Measurements from ENCODE around the gene NT5M.

Gene NT5M

GRCh38 chr17:17345686-17346427, 42.7 kb downstream of the NT5M start:
- FAIRE-seq (no peak), DNase-seq (ENCODE audit: insufficient read length) (peak; percentile 10)
- TF ChIP-seq POLR2AphosphoS5 (IDR thresholded peaks at IDR 0.05; ENCODE audit: low read depth, low read length) (no peak), TAF1 (IDR thresholded peaks at IDR 0.05; ENCODE audit: borderline replicate concordance, low read depth, low read length) (no peak), POLR2A (IDR thresholded peaks at IDR 0.05; ENCODE audit: low read depth, low read length) (no peak)

DNA sequence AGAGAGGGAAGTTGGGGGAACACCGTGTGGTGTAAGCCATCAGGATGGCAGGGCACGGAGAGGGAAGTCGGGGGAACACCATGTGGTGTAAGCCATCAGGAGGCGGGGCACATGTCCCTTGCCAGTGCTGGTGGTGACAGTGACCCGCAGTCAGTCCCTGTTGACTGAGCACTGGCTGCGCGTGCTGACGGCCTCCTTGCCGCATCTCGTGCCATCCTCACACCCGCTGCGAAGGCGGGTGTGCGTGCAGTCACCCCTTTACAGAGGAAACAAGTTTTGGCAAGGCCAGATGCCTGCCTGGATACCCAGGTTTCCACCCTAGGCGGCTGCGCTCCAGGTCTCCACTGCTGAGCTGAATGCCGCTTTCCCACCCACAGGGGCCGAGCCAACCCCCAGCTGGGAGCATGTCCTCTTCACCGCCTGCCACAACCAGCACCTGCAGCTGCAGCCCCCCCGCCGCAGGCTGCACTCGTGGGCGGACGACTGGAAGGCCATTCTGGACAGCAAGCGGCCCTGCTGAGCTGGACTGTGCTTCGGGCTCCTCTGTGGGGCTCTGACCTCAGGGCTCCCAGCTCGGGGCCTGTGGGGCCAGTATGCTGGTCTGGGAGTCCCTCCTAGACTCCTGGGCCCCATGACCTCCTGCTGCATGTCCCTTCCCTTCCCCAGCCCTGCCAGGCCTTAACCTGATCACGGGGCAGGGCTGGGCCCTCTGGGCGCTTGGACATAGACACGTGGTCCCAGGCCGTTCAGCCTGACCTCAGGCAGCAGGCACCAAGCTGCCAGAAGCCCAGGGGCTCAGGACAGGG, 43.5 kb downstream of the NT5M start:
- no peak for DNase-seq (ENCODE audit: insufficient read length)
- FAIRE-seq = no peak
- TF ChIP-seq TAF1 (IDR thresholded peaks at IDR 0.05; ENCODE audit: borderline replicate concordance, low read depth, low read length) (no peak), POLR2A (IDR thresholded peaks at IDR 0.05; ENCODE audit: low read depth, low read length) (no peak), POLR2AphosphoS5 (IDR thresholded peaks at IDR 0.05; ENCODE audit: low read depth, low read length) (no peak)

- DNase-seq (ENCODE audit: insufficient read length) (no peak), FAIRE-seq (no peak)
- TF ChIP-seq POLR2AphosphoS5 (IDR thresholded peaks at IDR 0.05; ENCODE audit: low read depth, low read length) = no peak
- TF ChIP-seq POLR2A (IDR thresholded peaks at IDR 0.05; ENCODE audit: low read depth, low read length) = no peak
Observed at GRCh38 chr17:17347234-17347955, 44.2 kb downstream of the NT5M start.

DNA sequence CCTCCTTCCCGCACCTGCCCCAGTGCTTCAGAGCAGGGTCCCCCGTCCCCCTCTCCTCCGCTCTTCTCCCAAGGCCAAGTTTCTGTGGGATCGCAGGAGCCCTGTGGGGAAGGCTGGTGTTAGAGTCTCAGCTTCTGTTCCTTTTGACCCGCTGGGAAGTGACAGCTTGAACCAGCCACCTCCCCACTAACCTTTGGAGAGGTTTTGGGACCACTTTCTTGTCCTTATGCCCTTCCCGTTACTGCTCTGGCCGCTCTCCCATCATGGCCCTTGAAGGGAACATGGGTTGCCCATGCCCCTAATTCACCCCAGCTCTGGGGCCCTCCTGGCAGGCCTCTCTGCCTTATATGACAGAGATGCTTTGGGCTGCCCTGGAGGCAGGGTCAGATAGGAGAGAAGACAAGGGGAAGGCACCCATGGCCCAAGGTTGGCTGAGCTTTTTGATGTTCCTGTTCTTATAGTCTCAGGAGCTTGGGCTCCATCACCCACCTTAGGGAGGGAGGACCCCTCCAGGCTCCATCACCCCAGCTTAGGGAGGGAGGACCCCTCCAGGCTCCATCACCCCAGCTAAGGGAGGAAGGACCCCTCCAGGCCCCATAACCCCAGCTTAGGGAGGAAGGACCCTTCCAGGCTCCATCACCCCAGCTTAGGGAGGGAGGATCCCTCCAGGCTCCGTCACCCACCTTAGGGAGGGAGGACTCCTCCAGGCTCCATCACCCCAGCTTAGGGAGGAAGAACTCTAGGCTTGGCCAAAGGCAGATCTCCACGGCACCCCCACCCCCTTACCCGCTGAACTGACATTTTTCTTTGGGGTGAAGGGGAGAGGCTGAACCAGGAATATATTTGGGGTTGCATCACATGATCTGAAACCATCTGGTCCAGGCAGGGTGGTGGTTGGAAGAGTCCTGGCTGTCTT, 45.0 kb downstream of the NT5M start:
- DNase-seq (ENCODE audit: insufficient read length) = no peak
- no peak for FAIRE-seq
- no peak for TF ChIP-seq TAF1 (IDR thresholded peaks at IDR 0.05; ENCODE audit: borderline replicate concordance, low read depth, low read length)
- TF ChIP-seq POLR2AphosphoS5 (IDR thresholded peaks at IDR 0.05; ENCODE audit: low read depth, low read length) = no peak
- TF ChIP-seq POLR2A (IDR thresholded peaks at IDR 0.05; ENCODE audit: low read depth, low read length) = no peak

- DNase-seq (ENCODE audit: insufficient read length) = no peak
- no peak for TF ChIP-seq TAF1 (IDR thresholded peaks at IDR 0.05; ENCODE audit: borderline replicate concordance, low read depth, low read length)
- no peak for FAIRE-seq
Observed at GRCh38 chr17:17348872-17349723, 45.9 kb downstream of the NT5M start.

DNA sequence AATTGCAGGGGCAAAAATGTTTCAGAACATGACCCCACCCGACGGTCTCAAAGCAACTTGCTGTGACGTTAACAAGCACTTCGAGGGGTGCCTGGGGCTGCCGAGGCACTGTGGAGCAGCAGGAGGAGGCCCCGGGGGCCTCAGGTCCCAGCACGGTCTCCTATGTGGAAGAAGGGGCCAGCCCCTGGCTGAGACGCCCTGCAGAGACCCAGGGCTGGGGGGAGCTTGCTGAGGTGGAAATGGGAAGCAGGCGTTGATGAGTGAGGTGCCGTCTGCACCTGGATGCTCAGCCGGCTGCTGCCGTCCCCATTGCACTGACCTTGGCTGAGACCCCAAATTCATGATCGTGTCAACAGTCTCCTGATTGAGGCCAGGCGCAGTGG, 46.5 kb downstream of the NT5M start:
- DNase-seq (ENCODE audit: insufficient read length) (no peak), FAIRE-seq (no peak)
- TF ChIP-seq POLR2AphosphoS5 (IDR thresholded peaks at IDR 0.05; ENCODE audit: low read depth, low read length) = no peak
- no peak for TF ChIP-seq TAF1 (IDR thresholded peaks at IDR 0.05; ENCODE audit: borderline replicate concordance, low read depth, low read length)
- TF ChIP-seq POLR2A (IDR thresholded peaks at IDR 0.05; ENCODE audit: low read depth, low read length) = no peak

DNA sequence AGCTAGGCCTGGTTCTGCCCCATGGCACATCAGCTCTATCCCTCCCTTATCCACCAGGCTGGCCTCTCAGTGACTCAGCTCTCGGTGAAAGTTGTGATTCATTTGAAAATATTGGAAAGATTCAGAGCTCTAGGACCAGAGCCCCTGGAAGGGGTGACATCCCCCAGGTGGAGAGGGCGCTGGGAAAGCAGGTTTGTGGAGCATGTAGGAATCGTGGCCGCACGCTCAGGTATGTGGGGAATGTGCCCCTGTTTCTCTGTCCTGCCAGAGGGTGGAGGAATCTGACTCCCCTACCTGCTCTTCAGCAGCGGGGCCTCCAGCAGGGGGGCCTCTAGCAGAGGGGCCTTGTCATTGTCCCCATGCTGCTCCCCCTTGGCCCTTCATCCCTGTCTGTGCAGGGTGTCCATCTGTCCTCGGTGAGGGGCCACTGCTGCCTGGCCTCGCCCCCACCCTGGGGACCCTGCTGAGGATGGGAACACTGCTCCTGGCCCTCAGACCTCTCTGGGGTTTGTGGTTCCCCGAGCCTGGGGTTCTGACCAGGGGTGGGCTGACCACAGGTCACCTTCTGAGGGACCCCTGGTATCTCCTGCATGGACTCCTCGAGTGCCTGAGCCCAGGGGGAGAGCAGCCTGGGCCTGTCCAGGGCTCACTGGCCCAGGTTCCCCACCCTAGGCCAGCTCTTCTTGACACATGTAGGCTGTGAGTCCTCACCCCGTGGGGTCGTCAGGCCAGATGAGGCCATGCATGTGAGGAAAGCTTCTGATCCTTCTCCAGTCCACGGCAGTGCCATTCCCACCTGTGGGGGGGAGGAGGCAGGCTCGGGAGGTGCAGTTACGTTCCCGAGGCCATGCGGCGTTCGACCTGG, 47.5 kb downstream of the NT5M start:
- DNase-seq (ENCODE audit: insufficient read length) (no peak), FAIRE-seq (no peak)
- TF ChIP-seq TAF1 (IDR thresholded peaks at IDR 0.05; ENCODE audit: borderline replicate concordance, low read depth, low read length) (no peak), POLR2A (IDR thresholded peaks at IDR 0.05; ENCODE audit: low read depth, low read length) (no peak), POLR2AphosphoS5 (IDR thresholded peaks at IDR 0.05; ENCODE audit: low read depth, low read length) (no peak)

DNA sequence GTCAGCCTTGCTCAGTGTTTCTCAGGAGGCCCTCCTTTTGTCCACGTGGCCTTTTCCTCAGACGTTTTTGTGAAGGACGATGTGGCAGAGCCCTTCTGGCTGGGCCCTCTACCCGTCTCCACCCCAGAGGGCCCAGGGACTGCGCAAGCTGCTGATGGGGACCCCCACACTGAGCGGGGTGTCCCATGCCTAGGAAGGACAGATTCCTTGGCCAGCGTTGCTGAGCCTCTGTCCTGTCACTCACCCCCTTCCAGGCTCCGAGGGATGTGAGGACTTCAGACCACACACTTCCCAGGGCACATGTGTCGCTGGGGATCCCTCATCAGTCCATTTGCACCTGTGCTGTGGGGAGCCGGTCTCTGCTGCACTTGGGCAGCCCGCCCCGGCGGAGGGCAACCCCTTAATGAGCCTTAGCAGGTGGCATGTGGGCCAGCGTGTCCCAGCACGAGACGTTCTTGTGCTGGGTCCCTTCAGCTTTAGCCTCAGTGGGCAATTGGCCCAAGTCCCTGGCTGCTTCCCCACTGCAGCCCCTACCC, 48.3 kb downstream of the NT5M start:
- DNase-seq (ENCODE audit: insufficient read length) (no peak), FAIRE-seq (no peak)
- TF ChIP-seq POLR2AphosphoS5 (IDR thresholded peaks at IDR 0.05; ENCODE audit: low read depth, low read length) = no peak
- no peak for TF ChIP-seq TAF1 (IDR thresholded peaks at IDR 0.05; ENCODE audit: borderline replicate concordance, low read depth, low read length)
- TF ChIP-seq POLR2A (IDR thresholded peaks at IDR 0.05; ENCODE audit: low read depth, low read length) = no peak
